ENCODE data around the gene MAGEA6.
"Not testable (repeated sequence)": the region's sequence is repeated elsewhere in the genome, so short reads cannot be mapped to it uniquely, and the experiment has no call there.

MAGEA6 gene

GRCh38 chrX:152769549-152770289 lies at the start of gene MAGEA6:
Gene MAGEA6, minus strand, starts transcription at chrX:152769689. Its CDS starts 2,039 bp downstream, at chrX:152767650.
- in situ Hi-C loops (cut with HindIII; ENCODE audit: low sequenced_read_pairs), result not testable (repeated sequence)

DNA sequence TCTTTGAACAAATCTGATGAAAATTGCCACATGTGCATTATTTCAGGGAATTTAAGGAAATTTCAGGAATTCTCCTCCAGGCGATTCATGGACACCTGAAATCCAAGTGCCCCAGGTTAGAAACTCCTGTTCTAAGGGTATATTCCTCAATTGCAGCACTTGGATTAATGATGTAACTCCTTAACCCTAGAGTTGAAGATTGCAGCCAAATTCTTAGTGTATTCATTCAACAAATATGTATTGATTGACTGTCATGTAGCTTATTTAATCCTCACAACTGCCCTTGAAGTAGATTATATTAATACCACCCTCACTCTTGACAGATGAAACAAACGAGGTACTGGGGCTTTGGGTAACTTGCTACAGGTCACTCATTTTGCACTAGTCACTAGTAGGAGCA lies 49.8 kb upstream of the MAGEA6 start:
- in situ Hi-C loops (cut with HindIII; ENCODE audit: low sequenced_read_pairs), result no loop called here

- in situ Hi-C loops (cut with HindIII; ENCODE audit: low sequenced_read_pairs), result no loop called here
These were observed 48.9 kb upstream of the MAGEA6 start for GRCh38 chrX:152818356-152818755.

GRCh38 chrX:152817078-152817764 lies 47.7 kb upstream of the MAGEA6 start:
- in situ Hi-C loops (cut with HindIII; ENCODE audit: low sequenced_read_pairs), result no loop called here

- in situ Hi-C loops (cut with HindIII; ENCODE audit: low sequenced_read_pairs), result no loop called here
These were observed 44.6 kb upstream of the MAGEA6 start for GRCh38 chrX:152814048-152814447.

GRCh38 chrX:152813206-152813605 lies 43.7 kb upstream of the MAGEA6 start:
- in situ Hi-C loops (cut with HindIII; ENCODE audit: low sequenced_read_pairs), result no loop called here

GRCh38 chrX:152810403-152810802 lies 40.9 kb upstream of the MAGEA6 start:
- in situ Hi-C loops (cut with HindIII; ENCODE audit: low sequenced_read_pairs), result no loop called here

- in situ Hi-C loops (cut with HindIII; ENCODE audit: low sequenced_read_pairs), result no loop called here
These were observed 36.5 kb upstream of the MAGEA6 start for GRCh38 chrX:152806035-152806434.

DNA sequence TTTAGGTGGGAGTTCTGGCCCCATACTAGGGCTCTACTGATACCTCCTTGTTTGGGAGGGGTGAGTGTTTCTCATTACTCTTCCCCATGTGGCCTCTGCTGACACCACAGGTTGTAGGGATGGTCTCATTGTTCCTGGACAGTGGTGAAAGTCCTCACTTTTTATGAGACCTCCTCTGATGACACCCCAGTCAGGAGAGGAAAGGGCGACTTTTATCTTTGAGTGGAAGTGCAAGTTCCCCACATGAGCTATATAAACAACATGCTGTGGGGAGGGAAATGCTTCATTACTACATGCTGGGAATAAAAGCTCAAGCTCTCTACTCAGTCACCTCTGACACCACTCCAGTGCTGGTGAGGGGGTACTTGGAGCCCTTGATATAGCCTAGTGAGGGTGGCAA lies 29.5 kb upstream of the MAGEA6 start:
- in situ Hi-C loops (cut with HindIII; ENCODE audit: low sequenced_read_pairs), result no loop called here

- in situ Hi-C loops (cut with HindIII; ENCODE audit: low sequenced_read_pairs), result not testable (repeated sequence)
These were observed 17.6 kb upstream of the MAGEA6 start for GRCh38 chrX:152787062-152787461.

- in situ Hi-C loops (cut with HindIII; ENCODE audit: low sequenced_read_pairs), result not testable (repeated sequence)
These were observed 2.9 kb downstream of the MAGEA6 start for GRCh38 chrX:152766562-152766961.

DNA sequence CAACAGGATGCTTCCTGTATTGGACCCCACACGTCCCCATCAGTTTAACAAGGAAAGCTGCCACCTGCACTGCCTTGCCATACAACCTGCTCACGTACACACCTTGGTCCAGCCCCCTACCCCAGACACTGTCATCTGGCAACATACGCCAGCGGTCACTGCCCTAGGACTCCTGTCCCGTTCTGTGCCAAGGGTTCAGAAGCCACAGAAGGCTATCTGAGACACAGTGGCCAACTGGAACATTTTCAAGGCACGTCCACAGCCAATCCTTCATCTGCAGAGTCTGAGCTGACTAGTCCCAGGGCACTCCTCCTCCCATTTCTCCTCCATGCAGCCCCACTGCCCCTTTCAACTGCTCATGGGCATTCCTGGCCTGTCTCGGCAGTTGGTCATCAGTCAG lies 7.9 kb downstream of the MAGEA6 start:
- in situ Hi-C loops (cut with HindIII; ENCODE audit: low sequenced_read_pairs), result not testable (repeated sequence)

- in situ Hi-C loops (cut with HindIII; ENCODE audit: low sequenced_read_pairs), result not testable (repeated sequence)
These were observed 9.9 kb downstream of the MAGEA6 start for GRCh38 chrX:152759544-152759943.

DNA sequence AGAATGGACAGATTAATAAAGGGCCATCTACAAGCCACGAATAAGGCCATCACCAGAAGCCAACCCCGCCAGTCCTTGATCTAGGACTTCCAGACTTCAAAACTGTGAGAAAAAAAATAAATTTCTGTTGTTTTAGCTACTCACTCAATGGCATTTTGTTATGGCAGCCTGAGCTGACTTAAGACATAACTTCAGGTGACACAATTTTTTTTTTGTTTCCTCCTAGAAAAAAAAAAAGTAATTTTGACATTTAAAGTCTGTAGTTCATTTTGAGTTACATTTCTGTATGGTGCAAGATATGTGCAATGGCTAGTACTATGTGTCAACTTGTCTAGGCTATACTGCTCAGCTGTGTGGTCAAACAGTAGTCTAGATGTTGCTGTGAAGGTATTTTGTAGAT lies 10.6 kb downstream of the MAGEA6 start, which contains the start of gene CSAG3:
Gene CSAG3, plus strand, starts transcription at position 301 of the 400 bp plus-strand sequence.
- in situ Hi-C loops (cut with HindIII; ENCODE audit: low sequenced_read_pairs), result not testable (repeated sequence)

GRCh38 chrX:152754871-152755270 lies 14.6 kb downstream of the MAGEA6 start:
- in situ Hi-C loops (cut with HindIII; ENCODE audit: low sequenced_read_pairs), result not testable (repeated sequence)

- in situ Hi-C loops (cut with HindIII; ENCODE audit: low sequenced_read_pairs), result not testable (repeated sequence)
These were observed 15.5 kb downstream of the MAGEA6 start, which contains the start of gene MAGEA2 for GRCh38 chrX:152753686-152754650. Gene MAGEA2, minus strand, starts transcription at chrX:152753842. Its CDS starts 2,479 bp downstream, at chrX:152751363.

- in situ Hi-C loops (cut with HindIII; ENCODE audit: low sequenced_read_pairs), result no loop called here
These were observed 30.9 kb downstream of the MAGEA6 start for GRCh38 chrX:152738560-152738959.

DNA sequence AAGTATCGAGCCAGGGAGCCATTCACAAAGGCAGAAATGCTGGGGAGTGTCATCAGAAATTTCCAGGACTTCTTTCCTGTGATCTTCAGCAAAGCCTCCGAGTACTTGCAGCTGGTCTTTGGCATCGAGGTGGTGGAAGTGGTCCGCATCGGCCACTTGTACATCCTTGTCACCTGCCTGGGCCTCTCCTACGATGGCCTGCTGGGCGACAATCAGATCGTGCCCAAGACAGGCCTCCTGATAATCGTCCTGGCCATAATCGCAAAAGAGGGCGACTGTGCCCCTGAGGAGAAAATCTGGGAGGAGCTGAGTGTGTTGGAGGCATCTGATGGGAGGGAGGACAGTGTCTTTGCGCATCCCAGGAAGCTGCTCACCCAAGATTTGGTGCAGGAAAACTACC lies 33.0 kb downstream of the MAGEA6 start:
- in situ Hi-C loops (cut with HindIII; ENCODE audit: low sequenced_read_pairs), result not testable (repeated sequence)

DNA sequence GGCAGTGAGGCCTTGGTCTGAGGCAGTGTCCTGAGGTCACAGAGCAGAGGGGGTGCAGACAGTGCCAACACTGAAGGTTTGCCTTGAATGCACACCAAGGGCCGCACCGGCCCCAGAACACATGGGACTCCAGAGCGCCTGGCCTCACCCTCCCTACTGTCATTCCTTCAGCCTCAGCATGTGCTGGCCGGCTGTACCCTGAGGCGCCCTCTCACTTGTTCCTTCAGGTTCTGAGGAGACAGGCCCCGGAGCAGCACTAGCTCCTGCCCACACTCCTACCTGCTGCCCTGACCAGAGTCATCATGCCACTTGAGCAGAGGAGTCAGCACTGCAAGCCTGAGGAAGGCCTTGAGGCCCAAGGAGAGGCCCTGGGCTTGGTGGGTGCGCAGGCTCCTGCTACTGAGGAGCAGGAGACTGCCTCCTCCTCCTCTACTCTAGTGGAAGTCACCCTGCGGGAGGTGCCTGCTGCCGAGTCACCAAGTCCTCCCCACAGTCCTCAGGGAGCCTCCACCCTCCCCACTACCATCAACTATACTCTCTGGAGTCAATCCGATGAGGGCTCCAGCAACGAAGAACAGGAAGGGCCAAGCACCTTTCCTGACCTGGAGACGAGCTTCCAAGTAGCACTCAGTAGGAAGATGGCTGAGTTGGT lies 33.5 kb downstream of the MAGEA6 start:
- in situ Hi-C loops (cut with HindIII; ENCODE audit: low sequenced_read_pairs), result no loop called here

DNA sequence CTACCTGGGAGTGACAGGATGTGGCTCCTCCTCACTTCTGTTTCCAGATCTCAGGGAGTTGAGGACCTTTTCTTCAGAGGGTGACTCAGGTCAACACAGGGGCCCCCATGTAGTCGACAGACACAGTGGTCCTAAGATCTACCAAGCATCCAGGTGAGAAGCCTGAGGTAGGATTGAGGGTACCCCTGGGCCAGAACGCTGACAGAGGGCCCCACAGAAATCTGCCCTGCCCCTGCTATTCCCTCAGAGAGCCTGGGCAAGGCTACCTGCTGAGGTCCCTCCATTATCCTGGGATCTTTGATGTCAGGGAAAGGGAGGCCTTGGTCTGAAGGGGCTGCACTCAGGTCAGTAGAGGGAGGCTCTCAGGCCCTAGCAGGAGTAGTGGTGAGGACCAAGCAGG lies 34.4 kb downstream of the MAGEA6 start:
- in situ Hi-C loops (cut with HindIII; ENCODE audit: low sequenced_read_pairs), result no loop called here

Data from endothelial cell of hepatic sinusoid (primary cell).